Stimulated activated CD4-positive, alpha-beta T cell treated with anti-CD3 and anti-CD28 coated beads, Interleukin-12 subunit alpha, Interleukin-12 subunit beta, amount 100 ng/mL, for 24 hours (primary cell): ENCODE data around the gene HAP1.

Source experiments
- DNase-seq, 2 experiments: peaks; one replicate each; pipeline ENCODE4 v3.0.0-alpha.2; 2020; ENCODE audit warnings: low read depth in 2 of 2

Gene HAP1

GRCh38 chr17:41762841-41763240 lies 28.4 kb upstream of the HAP1 start:
- DNase-seq: no peak

GRCh38 chr17:41762391-41762790 lies 27.9 kb upstream of the HAP1 start:
- DNase-seq: no peak

GRCh38 chr17:41760878-41761277 lies 26.4 kb upstream of the HAP1 start:
- no peak for DNase-seq

- DNase-seq: no peak
Measured at GRCh38 chr17:41758601-41759000, 24.2 kb upstream of the HAP1 start.

GRCh38 chr17:41754066-41754465 lies 19.6 kb upstream of the HAP1 start:
- no peak for DNase-seq

GRCh38 chr17:41751288-41751687 lies 16.8 kb upstream of the HAP1 start:
- DNase-seq: no peak

GRCh38 chr17:41750862-41751261 lies 16.4 kb upstream of the HAP1 start:
- no peak for DNase-seq

GRCh38 chr17:41748275-41748674 lies 13.8 kb upstream of the HAP1 start:
- no peak for DNase-seq

GRCh38 chr17:41741709-41742108 lies 7.3 kb upstream of the HAP1 start:
- no peak for DNase-seq

GRCh38 chr17:41740506-41740905 lies 6.1 kb upstream of the HAP1 start:
- no peak for DNase-seq

- DNase-seq: no peak
Measured at GRCh38 chr17:41739661-41740352, 5.4 kb upstream of the HAP1 start.

- DNase-seq: no peak
Measured at GRCh38 chr17:41738801-41739112, 4.3 kb upstream of the HAP1 start.

GRCh38 chr17:41738077-41738800 lies 3.8 kb upstream of the HAP1 start:
- peak; percentile 61 to 79 for DNase-seq

GRCh38 chr17:41737680-41738023 lies 3.2 kb upstream of the HAP1 start:
- no peak for DNase-seq

- no peak for DNase-seq
Measured at GRCh38 chr17:41736983-41737679, 2.7 kb upstream of the HAP1 start.

GRCh38 chr17:41735744-41736143 lies 1.3 kb upstream of the HAP1 start:
- DNase-seq: no peak

GRCh38 chr17:41734949-41735313 lies 488 bp upstream of the HAP1 start:
- DNase-seq: no peak

GRCh38 chr17:41733348-41734138 lies 900 bp downstream of the HAP1 start:
- no peak for DNase-seq

GRCh38 chr17:41731836-41732235 lies 2.6 kb downstream of the HAP1 start:
- no peak for DNase-seq

GRCh38 chr17:41730479-41730878 lies 4.0 kb downstream of the HAP1 start:
- no peak for DNase-seq

- DNase-seq: no peak
Measured at GRCh38 chr17:41728056-41728455, 6.4 kb downstream of the HAP1 start.

- no peak for DNase-seq
Measured at GRCh38 chr17:41725134-41725533, 9.3 kb downstream of the HAP1 start.
